Measurements from ENCODE around the gene LRFN4. TPM values are rescaled to one million over a fixed set of nuclear protein-coding genes. Genes with fewer than 3 reads are reported as not detected.

LRFN4 gene
- total RNA-seq, 1 donor from 2014 or later: 37.9 TPM

DNA sequence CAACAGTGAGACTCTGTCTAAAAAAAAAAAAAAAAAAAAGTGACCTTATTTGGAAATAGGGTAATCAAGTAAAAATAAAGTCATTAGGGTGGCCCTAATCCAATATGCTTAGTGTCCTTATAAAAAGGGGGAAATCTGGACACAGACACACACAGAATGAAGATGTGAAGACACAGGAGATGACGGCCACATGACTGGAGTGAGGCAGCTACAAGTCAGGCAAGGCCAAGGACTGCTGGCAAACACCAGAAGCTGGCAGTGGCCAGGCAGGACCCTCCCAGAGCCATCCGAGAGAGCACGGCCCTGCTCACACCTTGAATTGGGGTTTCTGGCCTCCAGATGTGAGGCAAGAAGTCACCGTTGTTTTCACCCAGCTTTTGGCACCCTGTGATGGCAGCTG lies 28.6 kb downstream of the LRFN4 start:
- TF ChIP-seq, protein P1, sequence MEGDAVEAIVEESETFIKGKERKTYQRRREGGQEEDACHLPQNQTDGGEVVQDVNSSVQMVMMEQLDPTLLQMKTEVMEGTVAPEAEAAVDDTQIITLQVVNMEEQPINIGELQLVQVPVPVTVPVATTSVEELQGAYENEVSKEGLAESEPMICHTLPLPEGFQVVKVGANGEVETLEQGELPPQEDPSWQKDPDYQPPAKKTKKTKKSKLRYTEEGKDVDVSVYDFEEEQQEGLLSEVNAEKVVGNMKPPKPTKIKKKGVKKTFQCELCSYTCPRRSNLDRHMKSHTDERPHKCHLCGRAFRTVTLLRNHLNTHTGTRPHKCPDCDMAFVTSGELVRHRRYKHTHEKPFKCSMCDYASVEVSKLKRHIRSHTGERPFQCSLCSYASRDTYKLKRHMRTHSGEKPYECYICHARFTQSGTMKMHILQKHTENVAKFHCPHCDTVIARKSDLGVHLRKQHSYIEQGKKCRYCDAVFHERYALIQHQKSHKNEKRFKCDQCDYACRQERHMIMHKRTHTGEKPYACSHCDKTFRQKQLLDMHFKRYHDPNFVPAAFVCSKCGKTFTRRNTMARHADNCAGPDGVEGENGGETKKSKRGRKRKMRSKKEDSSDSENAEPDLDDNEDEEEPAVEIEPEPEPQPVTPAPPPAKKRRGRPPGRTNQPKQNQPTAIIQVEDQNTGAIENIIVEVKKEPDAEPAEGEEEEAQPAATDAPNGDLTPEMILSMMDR (conservative IDR thresholded peaks at IDR 0.05; ENCODE audit: low read depth, low read length): no peak
- no peak for DNase-seq (ENCODE audit: low read depth)
- H3K4me3 ChIP-seq (ENCODE audit: low read depth, low read length): no peak overlapping the region

DNA sequence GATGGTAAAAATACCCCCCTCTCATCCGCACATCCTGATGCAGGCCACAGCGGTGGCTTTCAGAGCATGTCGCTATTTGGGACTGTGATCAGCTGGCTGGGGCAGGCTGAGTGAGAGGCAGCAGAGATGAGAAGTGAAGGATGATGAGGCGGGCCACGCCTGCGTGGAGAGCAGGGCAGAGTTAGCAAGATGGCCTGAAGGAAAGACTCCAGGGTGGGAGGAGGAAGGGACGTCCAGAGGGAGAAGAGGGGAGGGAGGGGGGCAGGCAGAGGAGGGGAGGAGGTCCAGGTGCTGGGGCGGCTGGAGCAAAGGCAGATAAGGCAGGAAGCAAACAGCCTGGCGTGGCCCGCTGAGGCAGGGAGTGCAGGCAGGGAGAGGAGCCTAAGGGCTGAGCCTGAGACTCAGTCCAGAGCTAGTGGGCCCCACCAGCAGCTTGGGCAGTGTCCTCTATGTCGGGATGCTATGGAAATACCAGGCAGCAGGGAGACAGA lies 29.1 kb downstream of the LRFN4 start:
- DNase-seq (ENCODE audit: low read depth): no peak
- no peak overlapping the region for H3K4me3 ChIP-seq (ENCODE audit: low read depth, low read length)
- TF ChIP-seq, protein P1 (conservative IDR thresholded peaks at IDR 0.05; ENCODE audit: low read depth, low read length): no peak

DNA sequence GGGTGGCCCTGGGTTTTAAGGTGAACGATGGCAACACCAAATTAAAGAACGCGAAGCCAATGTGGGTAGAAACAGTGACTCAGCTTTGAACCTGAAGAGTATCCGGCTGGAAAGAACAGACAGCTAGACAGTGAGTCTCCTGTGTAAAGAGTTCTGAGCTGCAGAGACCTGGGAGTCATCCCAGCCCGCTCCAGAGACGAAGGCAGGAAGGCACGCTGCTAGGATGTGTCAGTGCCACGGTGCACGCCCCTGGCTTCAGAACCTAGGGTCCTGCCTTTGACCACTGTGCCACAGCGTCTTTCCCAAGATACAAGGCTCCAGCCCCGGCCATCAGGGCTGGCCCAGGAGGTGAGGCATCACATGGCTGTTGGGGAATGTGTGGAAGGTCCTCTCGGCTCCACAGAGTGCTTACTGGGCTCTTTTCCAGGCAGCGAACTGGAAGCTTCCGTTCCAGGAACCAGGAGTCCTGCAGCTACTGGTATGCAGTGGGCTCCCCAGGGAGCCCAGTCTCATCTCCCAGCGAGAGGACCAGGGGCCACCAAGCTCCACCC lies 29.9 kb downstream of the LRFN4 start:
- H3K4me3 ChIP-seq (ENCODE audit: low read depth, low read length): peak overlapping the region; percentile 10
- TF ChIP-seq, protein P1 (conservative IDR thresholded peaks at IDR 0.05; ENCODE audit: low read depth, low read length): no peak
- no peak for DNase-seq (ENCODE audit: low read depth)

DNA sequence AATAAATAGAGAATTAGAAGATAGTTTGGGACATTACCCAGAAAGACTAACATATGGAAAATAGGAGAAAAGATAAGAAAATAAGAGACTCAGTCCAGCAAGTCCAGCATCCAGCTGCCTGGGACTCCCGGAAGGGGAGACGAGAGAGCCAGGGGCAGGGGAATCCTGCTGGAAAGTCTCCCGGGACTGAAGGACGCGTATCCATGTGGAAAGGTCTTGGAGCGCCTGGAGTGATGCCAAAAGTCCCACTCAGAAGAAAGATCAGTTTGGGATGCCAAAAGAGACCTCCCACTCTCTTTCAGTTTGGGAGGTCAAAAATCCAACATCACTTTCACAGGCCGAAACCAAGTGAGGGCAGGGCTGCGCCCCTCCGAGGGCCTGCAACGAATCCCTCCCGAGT lies 30.7 kb downstream of the LRFN4 start:
- no peak overlapping the region for H3K4me3 ChIP-seq (ENCODE audit: low read depth, low read length)
- TF ChIP-seq, protein P1 (conservative IDR thresholded peaks at IDR 0.05; ENCODE audit: low read depth, low read length): no peak
- DNase-seq (ENCODE audit: low read depth): no peak

DNA sequence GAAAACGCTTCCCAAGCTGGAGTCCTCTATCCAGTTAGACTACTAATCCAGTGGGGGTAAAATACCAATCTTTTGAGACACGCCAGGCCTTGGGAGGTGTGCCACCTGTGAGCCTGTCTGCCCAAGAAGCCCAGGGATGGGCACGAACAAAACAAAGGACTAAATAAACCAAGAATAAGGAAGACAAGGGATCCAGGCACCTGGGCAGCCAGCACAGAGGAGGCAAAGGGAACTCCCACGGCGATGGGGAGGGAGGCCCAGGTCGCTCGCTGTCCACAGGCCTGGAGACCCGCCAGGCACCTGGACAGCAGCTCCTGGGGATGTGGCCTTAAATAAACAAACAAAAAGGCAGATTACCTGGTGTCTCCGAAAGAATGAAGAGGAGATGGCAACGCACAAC lies 31.4 kb downstream of the LRFN4 start:
- TF ChIP-seq, protein P1 (conservative IDR thresholded peaks at IDR 0.05; ENCODE audit: low read depth, low read length): no peak
- no peak for DNase-seq (ENCODE audit: low read depth)
- no peak overlapping the region for H3K4me3 ChIP-seq (ENCODE audit: low read depth, low read length)

DNA sequence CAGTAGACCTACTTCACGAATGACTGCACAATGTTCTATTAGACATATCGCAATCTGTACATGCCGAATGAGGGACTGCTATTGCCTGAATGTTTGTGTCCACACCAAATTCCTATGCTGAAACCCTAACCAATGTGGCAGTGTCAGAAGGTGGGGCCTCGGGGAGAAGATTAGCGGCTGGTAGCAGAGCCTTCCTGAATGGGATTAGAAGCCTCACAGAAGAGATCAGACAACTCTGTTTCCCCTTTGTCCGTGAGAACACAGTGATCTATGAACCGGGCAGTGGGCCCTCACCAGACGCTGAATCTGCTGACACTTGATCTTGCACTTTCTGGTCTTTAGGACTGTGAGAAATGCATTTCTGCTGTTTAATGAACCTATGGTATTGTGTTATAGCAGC lies 33.1 kb downstream of the LRFN4 start:
- DNase-seq (ENCODE audit: low read depth): no peak
- no peak overlapping the region for H3K4me3 ChIP-seq (ENCODE audit: low read depth, low read length)
- TF ChIP-seq, protein P1 (conservative IDR thresholded peaks at IDR 0.05; ENCODE audit: low read depth, low read length): no peak
